ENCODE data around the gene SHROOM3. TPM values are rescaled to one million over a fixed set of nuclear protein-coding genes. Genes with fewer than 3 reads are reported as not detected.

The SHROOM3 gene
- total and polyA plus RNA-seq, 2 experiments from 2014 or later, result 11.3 to 73.5 TPM

- no peak overlapping the region for H3K27ac Mint-ChIP-seq
- Histone ChIP-seq H3K4me2 (no peak overlapping the region), H3K4me1 (ENCODE audit: insufficient read depth) (peaks cover 85% of the 10 kb centered on the region), H3K27ac (ENCODE audit: low read depth) (no peak overlapping the region), H4K20me1 (replicated peaks; ENCODE audit: insufficient read depth) (peaks cover 57% of the 10 kb centered on the region), H3F3A (replicated peaks; ENCODE audit: low read depth) (peaks cover 8% of the 10 kb centered on the region; the same call in 1 of the 2 replicates), H3K9me2 (ENCODE audit: insufficient read depth) (no peaks in the 10 kb centered on the region), H3K4me3 (no peak overlapping the region), H2AFZ (no peak overlapping the region), H3K27me3 (ENCODE audit: insufficient read depth) (no peaks in the 10 kb centered on the region), H3K36me3 (ENCODE audit: insufficient read depth) (no peaks in the 10 kb centered on the region), H3K79me2 (replicated peaks; ENCODE audit: insufficient read depth) (peaks cover 88% of the 10 kb centered on the region)
- TF ChIP-seq STAT1 (IDR thresholded peaks at IDR 0.05; ENCODE audit: unreplicated experiment) (no peak), CTCF (conservative IDR thresholded peaks at IDR 0.05; ENCODE audit: low read depth in 2 of 2) (no peak), ZNF331 (CRISPR knock-in tag; IDR thresholded peaks at IDR 0.05; ENCODE audit: low read depth) (no peak), JUNB (IDR thresholded peaks at IDR 0.05; ENCODE audit: unreplicated experiment) (no peak), EZH2 (IDR thresholded peaks at IDR 0.05; ENCODE audit: low read depth, unreplicated experiment) (no peak), REST (IDR thresholded peaks at IDR 0.05; ENCODE audit: unreplicated experiment) (no peak), POLR2AphosphoS5 (IDR thresholded peaks at IDR 0.05; ENCODE audit: low read depth) (no peak), CREB1 (CRISPR knock-in tag; IDR thresholded peaks at IDR 0.05; ENCODE audit: low read depth) (no peak), NANOG (IDR thresholded peaks at IDR 0.05; ENCODE audit: borderline replicate concordance) (no peak), ZNF114 (CRISPR knock-in tag; IDR thresholded peaks at IDR 0.05) (no peak), EZH2phosphoT487 (IDR thresholded peaks at IDR 0.05; ENCODE audit: unreplicated experiment) (no peak), ZNF462 (CRISPR knock-in tag; IDR thresholded peaks at IDR 0.05) (no peak)
- TF ChIP-seq, protein P1, sequence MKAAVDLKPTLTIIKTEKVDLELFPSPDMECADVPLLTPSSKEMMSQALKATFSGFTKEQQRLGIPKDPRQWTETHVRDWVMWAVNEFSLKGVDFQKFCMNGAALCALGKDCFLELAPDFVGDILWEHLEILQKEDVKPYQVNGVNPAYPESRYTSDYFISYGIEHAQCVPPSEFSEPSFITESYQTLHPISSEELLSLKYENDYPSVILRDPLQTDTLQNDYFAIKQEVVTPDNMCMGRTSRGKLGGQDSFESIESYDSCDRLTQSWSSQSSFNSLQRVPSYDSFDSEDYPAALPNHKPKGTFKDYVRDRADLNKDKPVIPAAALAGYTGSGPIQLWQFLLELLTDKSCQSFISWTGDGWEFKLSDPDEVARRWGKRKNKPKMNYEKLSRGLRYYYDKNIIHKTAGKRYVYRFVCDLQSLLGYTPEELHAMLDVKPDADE (IDR thresholded peaks at IDR 0.05), result no peak
- DNase-seq (ENCODE audit: low spot score) (no peak), ATAC-seq (no peak)
- H3K27me3 Mint-ChIP-seq (ENCODE audit: insufficient read depth, low read depth, poor library complexity), result peaks cover 13% of the 10 kb centered on the region
- peaks cover 85% of the 10 kb centered on the region for H3K4me1 Mint-ChIP-seq
- no peak overlapping the region for H3K4me3 Mint-ChIP-seq
- H3K9me3 Mint-ChIP-seq, result no peaks in the 10 kb centered on the region
- H3K36me3 Mint-ChIP-seq (ENCODE audit: low read depth), result no peaks in the 10 kb centered on the region
These were observed 264.8 kb downstream of the SHROOM3 start for GRCh38 chr4:76699751-76700310.

All from GM23338 (cell line).